NB4 (cell line): ENCODE results near the gene HSPBP1.

Experiments
- DNase-seq: peaks from one replicate; pipeline ENCODE4 v3.0.0; 2010; ENCODE audit warnings: low read depth
- H3K4me3 ChIP-seq: one replicate; pipeline ENCODE4 v1.5.1; 2011; ENCODE audit warnings: mild to moderate bottlenecking, low read depth, low read length, moderate library complexity
- CTCF ChIP-seq: IDR thresholded peaks from one replicate; pipeline ENCODE4 v1.5.1; 2012; ENCODE audit warnings: low read depth, low read length
- MYC ChIP-seq: IDR thresholded peaks from 2 replicates; pipeline ENCODE4 v1.6.1; 2011; ENCODE audit warnings: low read depth, low read length
- POLR2A ChIP-seq: IDR thresholded peaks from 2 replicates; pipeline ENCODE4 v1.6.1; 2011; ENCODE audit warnings: mild to moderate bottlenecking; ENCODE audit not compliant: insufficient read length; ENCODE audit errors: extremely low read depth
- TF ChIP-seq, protein P1 (sequence below): IDR thresholded peaks from 2 replicates; pipeline ENCODE4 v1.6.1; 2011; ENCODE audit warnings: low read depth, low read length

The HSPBP1 gene

DNA sequence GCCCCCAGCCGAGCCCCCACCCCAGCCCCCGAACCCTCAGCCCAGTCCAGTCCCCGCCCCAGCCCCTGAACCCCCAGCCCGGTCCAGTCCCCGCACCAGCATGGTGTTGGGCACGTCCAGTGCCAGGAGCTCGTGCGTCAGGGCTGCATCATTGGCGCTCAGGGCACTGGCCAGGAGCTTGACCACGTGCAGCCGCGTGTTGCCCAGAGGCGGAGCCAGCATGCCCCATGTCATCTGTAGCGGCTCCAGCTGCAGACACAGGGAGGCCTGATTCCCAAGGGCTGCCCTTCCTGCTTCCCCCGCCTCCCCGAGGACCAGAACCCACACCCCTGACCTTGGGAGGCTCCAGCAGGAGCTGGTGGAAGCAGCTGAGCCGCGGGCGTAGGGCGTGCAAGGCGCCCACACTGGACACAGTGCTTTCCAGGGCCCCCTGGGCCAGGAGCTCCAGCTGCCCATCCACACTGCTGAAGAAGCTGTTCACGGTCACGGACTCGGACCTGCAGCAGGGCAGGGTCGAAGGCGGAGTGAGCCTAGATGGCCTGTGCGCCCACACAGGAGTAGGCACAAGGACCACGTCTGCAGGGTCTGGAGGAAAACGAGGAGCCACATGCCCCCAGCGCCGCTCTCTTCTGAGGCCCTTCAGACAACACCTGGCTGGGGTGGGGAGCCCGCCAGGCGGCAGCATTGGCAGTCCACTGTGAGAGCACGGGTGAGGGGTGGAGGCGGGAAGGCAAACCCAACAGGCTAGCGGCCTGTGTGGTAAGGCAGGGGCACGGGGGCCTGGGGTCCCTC is 38.6 kb downstream of the HSPBP1 start:
- no peak for DNase-seq
- TF ChIP-seq CTCF: no peak
- TF ChIP-seq, protein P1, sequence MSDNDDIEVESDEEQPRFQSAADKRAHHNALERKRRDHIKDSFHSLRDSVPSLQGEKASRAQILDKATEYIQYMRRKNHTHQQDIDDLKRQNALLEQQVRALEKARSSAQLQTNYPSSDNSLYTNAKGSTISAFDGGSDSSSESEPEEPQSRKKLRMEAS: no peak
- no peak for TF ChIP-seq POLR2A
- TF ChIP-seq MYC: no peak
- no peak overlapping the region for H3K4me3 ChIP-seq

DNA sequence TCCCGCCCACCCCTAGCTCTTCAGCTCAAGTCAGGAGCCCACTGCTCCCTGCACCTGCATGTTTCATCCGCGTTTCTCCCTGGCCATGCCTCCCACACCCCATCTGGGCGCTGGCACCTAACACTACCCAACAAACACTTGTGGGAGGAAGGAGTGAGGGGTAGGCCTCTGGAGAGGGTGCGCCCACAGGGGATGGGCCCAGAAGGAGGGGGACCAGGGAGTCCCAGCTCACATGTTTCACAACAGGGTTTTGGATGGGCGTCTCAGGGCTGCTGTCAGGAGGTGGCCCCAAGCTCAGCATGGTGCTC is 39.2 kb downstream of the HSPBP1 start:
- TF ChIP-seq MYC: no peak
- TF ChIP-seq, protein P1: no peak
- TF ChIP-seq POLR2A: no peak
- no peak for TF ChIP-seq CTCF
- DNase-seq: no peak
- no peak overlapping the region for H3K4me3 ChIP-seq

- no peak overlapping the region for H3K4me3 ChIP-seq
- TF ChIP-seq, protein P1: no peak
- TF ChIP-seq MYC (no peak), POLR2A (no peak), CTCF (no peak)
- no peak for DNase-seq
These were observed 40.9 kb downstream of the HSPBP1 start for GRCh38 chr19:55239004-55239403.

- TF ChIP-seq MYC (no peak), CTCF (no peak), POLR2A (no peak)
- TF ChIP-seq, protein P1: no peak
- H3K4me3 ChIP-seq: no peak overlapping the region
- no peak for DNase-seq
These were observed 41.9 kb downstream of the HSPBP1 start for GRCh38 chr19:55238030-55238429.

DNA sequence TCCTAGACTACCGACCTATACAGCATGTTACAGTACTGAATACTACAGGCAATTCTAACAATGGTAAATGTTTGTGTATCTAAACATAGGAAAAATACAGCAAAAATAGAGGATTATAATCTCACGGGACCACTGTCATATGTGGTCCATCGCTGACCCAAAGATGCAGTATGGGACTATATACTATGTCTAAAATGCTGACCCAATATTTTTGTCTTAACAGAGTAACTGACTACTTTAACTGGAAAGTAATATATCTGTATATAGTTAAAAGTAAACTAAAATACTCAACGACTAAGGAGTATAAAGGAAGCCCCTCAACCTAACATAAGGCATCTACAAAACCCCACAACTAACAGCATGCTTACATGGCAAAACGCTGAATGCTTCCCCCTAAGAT is 46.9 kb downstream of the HSPBP1 start:
- no peak for TF ChIP-seq MYC
- no peak for TF ChIP-seq CTCF
- TF ChIP-seq POLR2A: no peak
- TF ChIP-seq, protein P1: no peak
- DNase-seq: no peak
- H3K4me3 ChIP-seq: no peak overlapping the region
